ENCODE results near the gene CSNK2A3. TPM values are rescaled to one million over a fixed set of nuclear protein-coding genes. Genes with fewer than 3 reads are reported as not detected.

CSNK2A3 gene
- total and polyA plus RNA-seq, 9 of the 15 experiments (the other 6 are each of a cell fraction or from before 2014, with no cell fraction given), result 0.33 to 6.1 (median 1.8) TPM

DNA sequence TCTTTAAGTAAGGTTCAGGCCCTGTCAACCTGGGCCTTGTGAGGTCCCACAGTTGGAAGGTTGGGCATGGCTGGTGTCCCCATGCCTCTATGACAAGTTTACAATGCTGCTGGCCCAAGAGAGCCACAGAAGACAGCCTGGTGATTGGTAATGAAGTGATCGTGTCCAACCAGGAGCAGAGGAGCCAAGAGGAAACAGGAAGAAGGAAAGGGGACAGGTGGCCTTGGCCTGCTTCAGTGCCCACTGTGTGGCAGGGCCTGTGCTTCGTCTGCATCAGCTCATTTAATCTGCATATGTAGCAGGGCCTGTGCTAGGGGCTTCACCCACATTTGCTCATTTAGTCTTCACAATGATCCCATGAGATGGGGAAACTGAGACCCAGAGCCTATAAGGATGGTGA lies 42.1 kb upstream of the CSNK2A3 start:
- WGBS (ENCODE audit: insufficient coverage, low coverage, missing lambda C conversion rate), result 0% methylated on average over 2 of the region's 2 CpGs
- intact Hi-C loops (cut with micrococcal nuclease) (no loop called here), in situ Hi-C loops (cut with MboI) (no loop called here)
- DNase-seq (ENCODE audit: extremely low read depth in 1 of 4, low spot score in 3 of 4), result no peak
- Histone ChIP-seq H3K4me2 (ENCODE audit: insufficient read depth, low read length) (no peak overlapping the region), H3K27ac (ENCODE audit: extremely low read depth, low read depth, low read length) (no peak overlapping the region), H3K9me3 (replicated peaks; ENCODE audit: control insufficient read depth, insufficient read depth, low read depth, low read length) (no peaks in the 10 kb centered on the region), H2AFZ (ENCODE audit: low read depth, low read length) (no peak overlapping the region), H3K27me3 (ENCODE audit: control insufficient read depth in 2 of 2, insufficient read depth in 2 of 2, low read length in 2 of 2) (peaks cover 2 to 22% of the 10 kb centered on the region in 2 experiments), H3K4me1 (replicated peaks in 1 of 2; ENCODE audit: control insufficient read depth in 2 of 2, insufficient read depth in 2 of 2, low read length in 2 of 2) (no peaks in the 10 kb centered on the region), H3K9me1 (ENCODE audit: control insufficient read depth, insufficient read depth, low read length) (no peaks in the 10 kb centered on the region), H3K9ac (ENCODE audit: insufficient read depth in 1 of 2, low read depth in 2 of 2, low read length in 2 of 2) (no peak overlapping the region), H3K79me2 (ENCODE audit: control insufficient read depth, insufficient read depth, low read length) (no peaks in the 10 kb centered on the region), H4K20me1 (replicated peaks; ENCODE audit: control insufficient read depth, insufficient read depth, low read length) (no peaks in the 10 kb centered on the region; the same call in 1 of the 2 replicates), H3K36me3 (ENCODE audit: control insufficient read depth, insufficient read depth, low read length) (no peaks in the 10 kb centered on the region), H3K4me3 (no peak overlapping the region)
- TF ChIP-seq XRCC5 (IDR thresholded peaks at IDR 0.05; ENCODE audit: low read depth, low read length) (no peak), ZNF274 (IDR thresholded peaks at IDR 0.05; ENCODE audit: borderline replicate concordance, low read depth, low read length) (no peak)
- ChIA-PET POLR2A (interaction anchor here (0.6 kb wide), 1 partner anchor 72 kb away, joined by 3 read pairs; no protein-coding TSS in a partner anchor), CTCF (ENCODE audit: low intra/inter-chr PET ratio) (no interaction called here)
- FAIRE-seq, result no peak
- BruUV-seq (replicated peaks), result no TSS peak
- ATAC-seq, result no peak

DNA sequence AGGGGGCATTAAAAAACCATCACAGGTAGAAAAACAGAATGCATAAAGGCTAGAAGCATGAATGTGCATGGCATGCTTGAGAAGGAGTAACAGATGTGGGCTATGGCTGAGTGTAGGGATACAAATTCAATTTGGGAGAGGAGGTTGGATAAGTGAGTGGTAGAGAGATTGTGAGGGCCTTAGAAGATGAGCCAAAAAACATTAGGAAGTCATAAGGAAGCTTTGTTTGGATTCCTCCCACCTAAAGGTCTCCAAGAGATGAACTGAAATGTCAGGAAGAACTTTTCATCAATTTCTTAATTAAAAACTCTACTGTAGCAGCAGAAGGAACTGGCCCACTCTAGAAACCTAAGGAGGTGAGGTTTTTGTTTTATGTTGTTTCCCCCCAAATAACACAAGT lies 41.2 kb upstream of the CSNK2A3 start:
- Histone ChIP-seq H3K27me3 (ENCODE audit: control insufficient read depth in 2 of 2, insufficient read depth in 2 of 2, low read length in 2 of 2) (peaks cover 2 to 22% of the 10 kb centered on the region in 2 experiments), H4K20me1 (replicated peaks; ENCODE audit: control insufficient read depth, insufficient read depth, low read length) (peaks cover 2% of the 10 kb centered on the region; the same call in 1 of the 2 replicates), H2AFZ (ENCODE audit: low read depth, low read length) (no peak overlapping the region), H3K79me2 (ENCODE audit: control insufficient read depth, insufficient read depth, low read length) (no peaks in the 10 kb centered on the region), H3K9ac (ENCODE audit: insufficient read depth in 1 of 2, low read depth in 2 of 2, low read length in 2 of 2) (no peak overlapping the region), H3K4me2 (ENCODE audit: insufficient read depth, low read length) (no peak overlapping the region), H3K4me3 (no peak overlapping the region), H3K4me1 (replicated peaks in 1 of 2; ENCODE audit: control insufficient read depth in 2 of 2, insufficient read depth in 2 of 2, low read length in 2 of 2) (no peaks in the 10 kb centered on the region), H3K9me1 (ENCODE audit: control insufficient read depth, insufficient read depth, low read length) (no peaks in the 10 kb centered on the region), H3K9me3 (replicated peaks; ENCODE audit: control insufficient read depth, insufficient read depth, low read depth, low read length) (no peaks in the 10 kb centered on the region), H3K27ac (ENCODE audit: extremely low read depth, low read depth, low read length) (no peak overlapping the region), H3K36me3 (ENCODE audit: control insufficient read depth, insufficient read depth, low read length) (no peaks in the 10 kb centered on the region)
- FAIRE-seq (no peak), DNase-seq (ENCODE audit: extremely low read depth in 1 of 4, low spot score in 3 of 4) (no peak), ATAC-seq (no peak)
- ChIA-PET POLR2A (no interaction called here), CTCF (ENCODE audit: low intra/inter-chr PET ratio) (no interaction called here)
- in situ Hi-C loops (cut with MboI), result no loop called here
- intact Hi-C loops (cut with micrococcal nuclease), result no loop called here
- BruUV-seq (replicated peaks), result no TSS peak
- no peak for TF ChIP-seq FOXM1 (IDR thresholded peaks at IDR 0.05; ENCODE audit: low read depth)
- TF ChIP-seq FOXM1 (CRISPR knock-in tag; IDR thresholded peaks at IDR 0.05; ENCODE audit: low read depth), result no peak
- no peak for TF ChIP-seq ZNF436 (CRISPR knock-in tag; IDR thresholded peaks at IDR 0.05)

Data from K562 (cell line).